Panc1 (cell line): ENCODE results near the gene BEND3. TPM values are rescaled to one million over a fixed set of nuclear protein-coding genes. Genes with fewer than 3 reads are reported as not detected.

Experiments
- ATAC-seq: fragments of 200-7000 bp; cut with Tn5 transposase; 2 replicates; pipeline ENCODE4 v1.9.1; 2020; ENCODE audit warnings: mild to moderate bottlenecking, moderate library complexity
- BruUV-seq: library from RNA; stranded (reverse); fragments of 400-500 nt; replicated peaks from 2 replicates; lab custom pipeline; 2021; lab: Mats Ljungman, UMichigan
- CTCF ChIA-PET: fragments of 300-600 bp; sonication (Branson Sonifier 250); formaldehyde crosslinking; loops from one replicate; lab custom pipeline; 2022; ENCODE audit warnings: antibody characterized with exemption; lab: Charles Lee
- POLR2A ChIA-PET: fragments of 300-600 bp; sonication (Branson Sonifier 250); formaldehyde crosslinking; loops from one replicate; lab custom pipeline; 2022; ENCODE audit warnings: antibody characterized with exemption; lab: Charles Lee
- DNase-seq: peaks from one replicate; pipeline ENCODE4 v3.0.0-alpha.2; 2010; ENCODE audit warnings: low read depth, low spot score
- H3K27ac ChIP-seq: 2 replicates; pipeline ENCODE4 v1.5.1; 2011; ENCODE audit warnings: mild to moderate bottlenecking, low read length, inconsistent platforms
- H3K27me3 ChIP-seq: fragments of 200-500 bp; sonication (Bioruptor generic); 2 replicates; pipeline ENCODE4 v1.6.0; 2014; ENCODE audit warnings: low read length, inconsistent platforms; ENCODE audit not compliant: control insufficient read depth, insufficient read depth
- H3K36me3 ChIP-seq: fragments of 200-500 bp; sonication (Bioruptor generic); 2 replicates; pipeline ENCODE4 v1.5.1; 2014; ENCODE audit warnings: inconsistent platforms, mild to moderate bottlenecking, low read length, moderate library complexity; ENCODE audit not compliant: control insufficient read depth, insufficient read depth
- H3K4me1 ChIP-seq: 2 replicates; pipeline ENCODE4 v1.5.1; 2011; ENCODE audit warnings: inconsistent platforms, mild to moderate bottlenecking, low read length, moderate library complexity; ENCODE audit not compliant: control insufficient read depth, insufficient read depth
- H3K4me3 ChIP-seq, 2 experiments: 2 replicates each; pipeline ENCODE4 v1.5.1; 2011 to 2012; ENCODE audit warnings: low read depth in 2 of 2, low read length in 2 of 2, mild to moderate bottlenecking in 2 of 2, inconsistent platforms in 1 of 2, moderate library complexity in 1 of 2
- H3K9me3 ChIP-seq: fragments of 200-500 bp; sonication (Bioruptor generic); 2 replicates; pipeline ENCODE4 v1.5.1; 2014; ENCODE audit warnings: low read depth, mild to moderate bottlenecking, inconsistent platforms, low read length, moderate library complexity; ENCODE audit not compliant: control insufficient read depth, insufficient read depth
- CTCF ChIP-seq: fragments of 450-650 bp; IDR thresholded peaks from 2 replicates; pipeline ENCODE4 v1.5.1; 2017; ENCODE audit warnings: mild to moderate bottlenecking
- POLR2AphosphoS5 ChIP-seq: IDR thresholded peaks from 2 replicates; pipeline ENCODE4 v1.6.1; 2012; ENCODE audit warnings: mild to moderate bottlenecking, low read depth, low read length, moderate library complexity
- REST ChIP-seq, 2 experiments: IDR thresholded peaks; 2 replicates each; pipeline ENCODE4 v1.6.1; 2011 to 2012; ENCODE audit warnings: low read depth in 2 of 2, control low read depth in 1 of 2, low read length in 1 of 2, mild to moderate bottlenecking in 1 of 2, moderate library complexity in 1 of 2; ENCODE audit not compliant: insufficient read depth in 1 of 2
- SIN3A ChIP-seq: IDR thresholded peaks from 2 replicates; pipeline ENCODE4 v1.6.1; 2012; ENCODE audit warnings: low read depth, mild to moderate bottlenecking, low read length, moderate library complexity, borderline replicate concordance; ENCODE audit not compliant: insufficient read depth
- TCF7L2 ChIP-seq: IDR thresholded peaks from 2 replicates; pipeline ENCODE4 v1.6.1; 2011; ENCODE audit warnings: mild to moderate bottlenecking, low read depth, low read length, inconsistent platforms
- in situ Hi-C: cut with HindIII; loops from 2 replicates; pipeline ENCODE4 v1.10.0; 2016; ENCODE audit warnings: low sequenced_read_pairs, low pct_unique_long_range_greater_than_20kb
- intact Hi-C: fragments of 100-400 bp; cut with micrococcal nuclease; formaldehyde crosslinking; loops from one replicate; pipeline ENCODE4 v1.10.0; 2022; ENCODE audit not compliant: unreplicated experiment
- total RNA-seq: library from RNA; stranded (reverse); gene quantifications from one replicate; pipeline ENCODE4 v1.2.1, GENCODE V29; 2021; ENCODE audit not compliant: unreplicated experiment

The BEND3 gene
- total RNA-seq, 1 experiment from 2014 or later = 9.9 TPM

DNA sequence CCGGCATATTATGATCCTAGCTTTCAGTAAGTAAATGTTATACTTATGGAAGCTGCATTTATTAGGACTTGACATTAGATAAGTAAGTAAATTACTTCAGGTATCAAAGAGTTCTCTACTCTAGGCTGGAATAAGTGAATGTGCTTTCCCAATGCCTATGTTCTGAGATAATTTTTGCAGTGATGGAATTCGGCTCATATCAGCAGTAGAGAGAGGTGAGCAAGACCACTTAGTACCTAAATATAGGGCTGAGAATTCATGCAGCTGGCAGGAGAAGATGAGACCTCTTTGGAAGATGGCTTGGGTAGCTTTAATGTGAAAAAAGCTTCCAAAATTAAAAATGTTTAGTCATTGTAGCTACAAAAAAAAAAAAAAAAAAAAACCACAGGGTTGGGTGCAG, 13.3 kb upstream of the BEND3 start:
- Histone ChIP-seq H3K27me3 (no peaks in the 10 kb centered on the region), H3K9me3 (no peaks in the 10 kb centered on the region), H3K4me1 (peaks cover 3% of the 10 kb centered on the region; the same call in 1 of the 2 replicates), H3K36me3 (no peaks in the 10 kb centered on the region), H3K4me3 (no peak overlapping the region), H3K27ac (no peak overlapping the region)
- DNase-seq = no peak
- in situ Hi-C loops = no loop called here
- TF ChIP-seq TCF7L2 = no peak
- TF ChIP-seq CTCF = no peak
- TF ChIP-seq REST (IDR thresholded peaks at IDR 0.05; ENCODE audit: insufficient read depth in 1 of 2, low read depth in 2 of 2, low read length in 1 of 2) = no peak
- no peak for TF ChIP-seq POLR2AphosphoS5
- no peak for TF ChIP-seq SIN3A
- ChIA-PET POLR2A (no interaction called here), CTCF (no interaction called here)
- ATAC-seq = no peak
- intact Hi-C loops = no loop called here
- BruUV-seq = no TSS peak

- DNase-seq (no peak), ATAC-seq (no peak)
- H3K4me3 ChIP-seq = no peak overlapping the region
- peaks cover 3% of the 10 kb centered on the region; the same call in 1 of the 2 replicates for H3K4me1 ChIP-seq
- H3K36me3 ChIP-seq = no peaks in the 10 kb centered on the region
- in situ Hi-C loops = no loop called here
- TF ChIP-seq CTCF = no peak
- TF ChIP-seq POLR2AphosphoS5 = no peak
- no peak for TF ChIP-seq SIN3A
- TF ChIP-seq TCF7L2 = no peak
- TF ChIP-seq REST (IDR thresholded peaks at IDR 0.05; ENCODE audit: insufficient read depth in 1 of 2, low read depth in 2 of 2, low read length in 1 of 2) = no peak
- ChIA-PET POLR2A (no interaction called here), CTCF (no interaction called here)
- intact Hi-C loops = no loop called here
- no TSS peak for BruUV-seq
- no peaks in the 10 kb centered on the region for H3K27me3 ChIP-seq
- H3K9me3 ChIP-seq = no peaks in the 10 kb centered on the region
- no peak overlapping the region for H3K27ac ChIP-seq
Measured at GRCh38 chr6:107128175-107128574, 12.9 kb upstream of the BEND3 start.
